HepG2 (cell line): ENCODE results near the gene KCNMB2. TPM values are rescaled to one million over a fixed set of nuclear protein-coding genes. Genes with fewer than 3 reads are reported as not detected.

Experiments
- ATAC-seq: fragments of 200-7000 bp; cut with Tn5 transposase; 3 replicates; pipeline ENCODE4 v1.9.1; 2020; ENCODE audit warnings: mild to moderate bottlenecking, moderate library complexity
- BruUV-seq: library from RNA; stranded (reverse); fragments of 400-500 nt; replicated peaks from 2 replicates; lab custom pipeline; 2021; lab: Mats Ljungman, UMichigan
- CTCF ChIA-PET: fragments of 300-600 bp; formaldehyde crosslinking; extraction: SDS; loops from one replicate; lab custom pipeline; 2021; ENCODE audit warnings: low total read pairs, inconsistent platforms, low intra/inter-chr PET ratio; lab: Yijun Ruan, JAX
- POLR2A ChIA-PET: fragments of 350-600 bp; sonication (Branson Sonifier 250); formaldehyde crosslinking; loops from one replicate; lab custom pipeline; 2020; ENCODE audit warnings: antibody characterized with exemption, inconsistent platforms; lab: Yijun Ruan, JAX
- DNase-seq: peaks from one replicate; pipeline ENCODE4 v3.0.0-alpha.2; 2015; ENCODE audit warnings: low spot score
- FAIRE-seq: peaks from 3 replicates; lab custom pipeline; 2011; peaks lifted over from hg19 to GRCh38; lab: Jason Lieb, UNC
- H2AFZ ChIP-seq: one replicate; pipeline ENCODE4 v1.6.1; 2011; ENCODE audit warnings: low read length, inconsistent platforms
- H3K27ac ChIP-seq: fragments of 300-600 bp; 3 replicates; pipeline ENCODE4 v1.8.0; 2011; ENCODE audit warnings: mixed run types, mild to moderate bottlenecking, mixed read lengths, low read length, inconsistent platforms; ENCODE audit not compliant: insufficient read depth; ENCODE audit errors: extremely low read length
- H3K27me3 ChIP-seq, 2 experiments: fragments of 200-600 bp in 1 of 2; 2 replicates in 1 of 2; 3 replicates in 1 of 2; pipeline versions ENCODE4 v1.6.0 to v1.8.0; 2011; ENCODE audit warnings: low read length in 2 of 2, mild to moderate bottlenecking in 2 of 2, moderate library complexity in 2 of 2, inconsistent platforms in 1 of 2; ENCODE audit not compliant: insufficient read depth in 2 of 2, control insufficient read depth in 1 of 2
- H3K36me3 ChIP-seq, 2 experiments: fragments of 200-600 bp in 1 of 2; replicated peaks in 1 of 2; 2 replicates in 1 of 2; 3 replicates in 1 of 2; pipeline versions ENCODE4 v1.5.1 to v1.8.0; 2011; ENCODE audit warnings: low read length in 2 of 2, inconsistent platforms in 1 of 2; ENCODE audit not compliant: insufficient read depth in 2 of 2, control insufficient read depth in 1 of 2
- H3K4me1 ChIP-seq: 2 replicates; pipeline ENCODE4 v1.5.1; 2012; ENCODE audit warnings: low read length, inconsistent platforms; ENCODE audit not compliant: insufficient read depth
- H3K4me2 ChIP-seq: 2 replicates; pipeline ENCODE4 v1.6.0; 2011; ENCODE audit warnings: low read depth, low read length, inconsistent platforms
- H3K4me3 ChIP-seq, 3 experiments: fragments of 200-600 bp in 1 of 3; sonication (generic), shearing (Covaris generic) in 1 of 3; replicated peaks in 1 of 3; 2 replicates each; pipeline ENCODE4 v1.5.1; 2011 to 2016; ENCODE audit warnings: low read length in 3 of 3, inconsistent platforms in 2 of 3, low read depth in 2 of 3, mild to moderate bottlenecking in 2 of 3, control low read depth in 1 of 3, mixed read lengths in 1 of 3; ENCODE audit not compliant: insufficient read depth in 1 of 3
- H3K79me2 ChIP-seq: one replicate; pipeline ENCODE4 v1.6.1; 2011; ENCODE audit warnings: low read length, inconsistent platforms; ENCODE audit not compliant: insufficient read depth
- H3K9ac ChIP-seq: 2 replicates; pipeline ENCODE4 v1.6.0; 2011; ENCODE audit warnings: mild to moderate bottlenecking, low read depth, low read length, inconsistent platforms; ENCODE audit not compliant: insufficient read depth
- H3K9me3 ChIP-seq: 2 replicates; pipeline ENCODE4 v1.5.1; 2012; ENCODE audit warnings: mild to moderate bottlenecking, low read length
- H4K20me1 ChIP-seq: 2 replicates; pipeline ENCODE4 v1.6.0; 2011; ENCODE audit warnings: inconsistent platforms, mild to moderate bottlenecking, low read length, moderate library complexity; ENCODE audit not compliant: insufficient read depth
- GFI1 ChIP-seq: sonication (generic); formaldehyde crosslinking; IDR thresholded peaks from 2 replicates; pipeline ENCODE4 v1.5.0; 2020; ENCODE audit warnings: missing genetic modification reagents, mild to moderate bottlenecking, borderline replicate concordance
- HNF1A ChIP-seq, 2 experiments: sonication (generic) in 1 of 2; formaldehyde crosslinking in 1 of 2; IDR thresholded peaks; 2 replicates each; pipeline versions ENCODE4 v1.4.0 to v1.6.1; 2016 to 2020; ENCODE audit warnings: borderline replicate concordance in 1 of 2, low read depth in 1 of 2, mild to moderate bottlenecking in 1 of 2, missing genetic modification reagents in 1 of 2
- HOXA5 ChIP-seq: sonication (generic); formaldehyde crosslinking; IDR thresholded peaks from 2 replicates; pipeline ENCODE4 v1.4.0; 2020; ENCODE audit warnings: missing genetic modification reagents
- MAZ ChIP-seq, 2 experiments: sonication (generic) in 1 of 2; formaldehyde crosslinking in 1 of 2; IDR thresholded peaks; 2 replicates each; pipeline versions ENCODE4 v1.5.0 to v1.6.1; 2012 to 2020; ENCODE audit warnings: low read depth in 2 of 2, mild to moderate bottlenecking in 2 of 2, borderline replicate concordance in 1 of 2, improper control_type of control experiment in 1 of 2, low read length in 1 of 2, missing genetic modification reagents in 1 of 2, moderate library complexity in 1 of 2
- MXI1 ChIP-seq: IDR thresholded peaks from 3 replicates; pipeline ENCODE4 v1.6.1; 2012; ENCODE audit warnings: low read depth, low read length, inconsistent platforms, borderline replicate concordance
- RFX5 ChIP-seq: IDR thresholded peaks from 2 replicates; pipeline ENCODE4 v1.6.1; 2011; ENCODE audit warnings: low read depth, low read length, improper control_type of control experiment
- SATB2 ChIP-seq: sonication (generic); formaldehyde crosslinking; IDR thresholded peaks from 2 replicates; pipeline ENCODE4 v1.5.0; 2020; ENCODE audit warnings: missing genetic modification reagents
- SIN3B ChIP-seq: fragments of 150-350 bp; IDR thresholded peaks from 2 replicates; pipeline ENCODE4 v1.6.1; 2014; ENCODE audit warnings: low read length
- SIX4 ChIP-seq: sonication (generic); formaldehyde crosslinking; IDR thresholded peaks from 2 replicates; pipeline ENCODE4 v1.4.0; 2020; ENCODE audit warnings: missing genetic modification reagents
- TBX3 ChIP-seq: fragments of 450-650 bp; IDR thresholded peaks from 2 replicates; pipeline ENCODE4 v1.6.1; 2017; ENCODE audit warnings: antibody characterized with exemption, mild to moderate bottlenecking, inconsistent platforms, borderline replicate concordance
- ZBTB43 ChIP-seq: sonication (generic); formaldehyde crosslinking; conservative IDR thresholded peaks from 2 replicates; pipeline ENCODE4 v1.4.0; 2020; ENCODE audit warnings: missing genetic modification reagents
- ZBTB7A ChIP-seq: sonication (generic); formaldehyde crosslinking; IDR thresholded peaks from 2 replicates; pipeline ENCODE4 v1.8.0; 2022; ENCODE audit warnings: mild to moderate bottlenecking, missing genetic modification reagents
- ZNF414 ChIP-seq: sonication (generic); formaldehyde crosslinking; IDR thresholded peaks from 2 replicates; pipeline ENCODE4 v1.5.0; 2020; ENCODE audit warnings: missing genetic modification reagents
- WGBS: methylation state at CpG from one replicate; pipeline ENCODE4 v1.1.6; 2017; ENCODE audit warnings: low lambda C conversion rate; 5-methylcytosine and 5-hydroxymethylcytosine counted together
- in situ Hi-C: cut with HindIII; loops from 2 replicates; pipeline ENCODE4 v1.10.0; 2017; ENCODE audit warnings: low pct_unique_long_range_greater_than_20kb; ENCODE audit not compliant: extremely low pct_ligation_motif_present
- intact Hi-C: fragments of 100-400 bp; cut with micrococcal nuclease; formaldehyde crosslinking; loops from one replicate; pipeline ENCODE4 v1.10.0; 2022; ENCODE audit not compliant: unreplicated experiment
- polyA plus RNA-seq, 8 experiments: library from polyadenylated mRNA; depleted of rRNA in 3 of 8; stranded (reverse) in 7 of 8; unstranded in 1 of 8; fragments of >200 nt; fragmentation: Illumina TruSeq in 4 of 8; extraction: Trizol in 4 of 8; gene quantifications; 2 replicates each; pipeline versions ENCODE4 v1.2.1 to v1.2.3, GENCODE V29; 2011 to 2016; ENCODE audit warnings: low read depth in 4 of 8, missing spikeins in 1 of 8, mixed read lengths in 1 of 8; ENCODE audit not compliant: insufficient read depth in 1 of 8
- total RNA-seq, 5 experiments: library from RNA; depleted of rRNA; stranded (reverse); fragments of >200 nt; fragmentation: Illumina TruSeq; extraction: Trizol; gene quantifications; 2 replicates each; pipeline ENCODE4 v1.2.3, GENCODE V29; 2016; ENCODE audit warnings: low read depth in 1 of 5

KCNMB2 gene
- total and polyA plus RNA-seq, 2 of the 13 experiments (the other 11 are each of a cell fraction or from before 2014, with no cell fraction given), result not detected

- BruUV-seq, result no TSS peak
- H3K27ac ChIP-seq, result no peak overlapping the region
- in situ Hi-C loops, result no loop called here
- no peak overlapping the region for H3K4me3 ChIP-seq
- no peaks in the 10 kb centered on the region for H3K36me3 ChIP-seq
- CTCF ChIA-PET, result no interaction called here
- no peak for DNase-seq
- H3K4me1 ChIP-seq, result no peaks in the 10 kb centered on the region
- POLR2A ChIA-PET, result no interaction called here
- FAIRE-seq, result no peak
- H3K27me3 ChIP-seq, result no peaks in the 10 kb centered on the region
- no peak for ATAC-seq
- H3K9ac ChIP-seq, result no peak overlapping the region
- H3K4me2 ChIP-seq, result no peak overlapping the region
- WGBS, result 0% methylated on average over 2 of the region's 2 CpGs
- no peaks in the 10 kb centered on the region for H3K79me2 ChIP-seq
- TF ChIP-seq HOXA5 (CRISPR knock-in tag), result no peak
- no peak for TF ChIP-seq SIN3B
- no peak for TF ChIP-seq GFI1 (CRISPR knock-in tag)
- no peak for TF ChIP-seq ZBTB43 (CRISPR knock-in tag)
- no peak for TF ChIP-seq MAZ (IDR thresholded peaks at IDR 0.05; ENCODE audit: borderline replicate concordance, low read depth, low read length)
- no peak for TF ChIP-seq MAZ (CRISPR knock-in tag; IDR thresholded peaks at IDR 0.05; ENCODE audit: low read depth)
- TF ChIP-seq TBX3, result no peak
- TF ChIP-seq RFX5, result no peak
- TF ChIP-seq ZBTB7A (CRISPR knock-in tag), result no peak
- no peak for TF ChIP-seq MXI1
- TF ChIP-seq SIX4, result no peak
- TF ChIP-seq ZNF414, result no peak
- no peak for TF ChIP-seq SATB2 (CRISPR knock-in tag)
- no peak for TF ChIP-seq HNF1A (IDR thresholded peaks at IDR 0.05; ENCODE audit: low read depth)
- no peak for TF ChIP-seq HNF1A (CRISPR knock-in tag; IDR thresholded peaks at IDR 0.05; ENCODE audit: borderline replicate concordance)
- no peaks in the 10 kb centered on the region for H3K9me3 ChIP-seq
- intact Hi-C loops, result no loop called here
- H2AFZ ChIP-seq, result no peak overlapping the region
- H4K20me1 ChIP-seq, result no peaks in the 10 kb centered on the region
Observed at GRCh38 chr3:178677961-178678360, 141.7 kb downstream of the KCNMB2 start.
